Stimulated activated CD4-positive, alpha-beta T cell treated with anti-CD3 and anti-CD28 coated beads, Interleukin-15, amount 100 ng/mL, for 48 hours (primary cell): Measurements from ENCODE around the gene SERPINA3.

ENCODE experiments used
- DNase-seq, 2 donors: peaks; one replicate each; pipeline ENCODE4 v3.0.0-alpha.2; 2020; ENCODE audit warnings: low read depth in 2 of 2

SERPINA3 gene

DNA sequence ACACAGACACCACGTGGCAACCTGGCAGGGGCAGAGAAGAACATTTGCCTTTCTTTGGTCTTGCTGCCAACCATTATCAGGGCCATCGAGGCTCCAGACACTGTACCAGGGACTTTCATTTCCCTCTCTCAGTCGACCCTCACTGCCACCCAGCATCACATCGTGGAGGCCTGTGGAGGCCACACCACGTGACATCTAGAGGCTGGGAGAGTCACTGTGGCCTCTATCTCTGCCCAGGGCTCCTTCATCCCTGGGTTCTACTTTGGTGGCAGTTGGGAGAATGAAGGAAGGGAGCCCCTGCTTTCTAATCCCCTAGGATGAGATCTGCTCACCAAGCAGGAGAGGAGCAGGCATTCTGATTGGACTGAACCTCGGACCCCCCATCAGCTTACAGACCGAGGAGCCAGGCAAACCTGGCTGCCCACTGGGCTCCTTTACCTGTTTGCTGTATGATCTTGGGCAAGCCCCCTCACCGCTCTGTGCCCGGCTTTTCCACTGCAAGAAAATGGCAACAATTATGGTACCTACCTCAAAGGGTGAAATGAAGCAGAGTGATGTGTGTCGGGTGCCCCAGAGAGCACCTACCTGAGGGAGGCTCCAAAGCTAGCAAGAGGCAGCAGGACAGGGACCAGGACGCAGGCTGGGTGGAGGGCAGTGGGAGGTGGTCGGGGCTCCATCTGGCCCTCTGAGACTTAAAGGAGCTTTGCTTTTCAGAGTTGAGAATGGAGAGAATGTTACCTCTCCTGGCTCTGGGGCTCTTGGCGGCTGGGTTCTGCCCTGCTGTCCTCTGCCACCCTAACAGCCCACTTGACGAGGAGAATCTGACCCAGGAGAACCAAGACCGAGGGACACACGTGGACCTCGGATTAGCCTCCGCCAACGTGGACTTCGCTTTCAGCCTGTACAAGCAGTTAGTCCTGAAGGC, 1.8 kb downstream of the SERPINA3 start:
- DNase-seq = no peak

DNA sequence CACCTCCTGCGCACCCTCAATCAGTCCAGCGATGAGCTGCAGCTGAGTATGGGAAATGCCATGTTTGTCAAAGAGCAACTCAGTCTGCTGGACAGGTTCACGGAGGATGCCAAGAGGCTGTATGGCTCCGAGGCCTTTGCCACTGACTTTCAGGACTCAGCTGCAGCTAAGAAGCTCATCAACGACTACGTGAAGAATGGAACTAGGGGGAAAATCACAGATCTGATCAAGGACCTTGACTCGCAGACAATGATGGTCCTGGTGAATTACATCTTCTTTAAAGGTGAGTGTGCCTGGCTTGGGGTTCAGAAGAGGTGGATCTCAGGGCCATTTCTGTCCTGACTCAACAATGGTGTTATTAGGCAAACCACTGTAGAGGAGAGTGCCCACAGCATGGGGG, 2.6 kb downstream of the SERPINA3 start:
- DNase-seq = no peak

DNA sequence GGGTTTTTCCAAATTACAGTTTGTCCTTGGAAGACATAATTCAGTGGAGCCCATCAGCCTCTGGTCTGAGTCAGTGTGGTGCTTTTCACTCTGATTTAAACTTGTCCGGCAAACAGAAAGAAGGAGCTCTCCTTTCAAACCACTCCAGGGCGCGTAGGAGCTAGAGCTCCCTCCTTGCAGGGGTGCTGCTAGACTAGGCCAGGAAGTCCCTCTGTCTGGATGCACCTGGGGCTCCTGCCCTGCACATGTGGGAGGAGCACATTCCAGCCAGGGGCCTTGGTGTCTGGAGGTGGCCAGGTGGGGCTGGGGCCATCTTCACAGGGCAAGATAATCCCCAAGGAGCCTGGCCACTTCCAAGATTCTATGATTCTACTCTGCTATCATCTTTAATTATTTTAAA, 3.1 kb downstream of the SERPINA3 start:
- no peak for DNase-seq

DNA sequence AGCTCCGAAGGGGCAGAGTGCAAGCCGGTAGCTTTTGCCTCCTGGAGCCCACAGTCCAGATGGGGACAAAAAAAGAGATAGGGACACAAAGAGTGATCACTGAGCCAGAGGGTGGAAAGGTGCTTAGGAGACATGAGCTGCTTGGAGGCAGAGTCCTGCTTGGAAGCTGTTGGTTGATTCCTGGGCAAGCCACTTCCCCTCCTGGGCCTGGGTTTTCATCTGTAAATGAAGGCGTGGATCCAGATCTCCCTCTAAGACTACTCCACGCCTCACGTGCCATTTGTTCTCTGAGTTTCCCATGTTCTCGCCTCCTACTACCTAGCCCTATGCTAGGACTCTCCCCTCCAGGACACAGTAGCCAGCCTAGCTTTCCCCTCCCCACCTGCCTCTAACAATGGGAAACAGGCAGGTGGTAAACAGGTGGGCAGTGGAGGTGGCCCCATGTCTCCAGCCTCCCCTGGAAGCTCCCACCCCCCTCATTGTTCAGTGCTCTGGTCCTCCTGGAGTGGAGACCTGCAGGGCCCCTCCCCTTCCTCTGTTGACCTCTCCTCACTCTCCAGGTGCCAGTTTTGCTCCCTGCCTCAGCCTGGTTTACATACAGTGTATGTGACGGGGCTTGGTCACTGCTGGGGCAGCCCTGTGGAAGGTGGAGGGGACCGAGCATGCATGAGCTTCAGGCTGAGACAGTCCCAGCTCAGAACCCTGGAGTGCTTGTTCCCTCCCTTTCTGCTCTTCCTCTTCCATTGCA, 3.8 kb downstream of the SERPINA3 start:
- no peak for DNase-seq

DNA sequence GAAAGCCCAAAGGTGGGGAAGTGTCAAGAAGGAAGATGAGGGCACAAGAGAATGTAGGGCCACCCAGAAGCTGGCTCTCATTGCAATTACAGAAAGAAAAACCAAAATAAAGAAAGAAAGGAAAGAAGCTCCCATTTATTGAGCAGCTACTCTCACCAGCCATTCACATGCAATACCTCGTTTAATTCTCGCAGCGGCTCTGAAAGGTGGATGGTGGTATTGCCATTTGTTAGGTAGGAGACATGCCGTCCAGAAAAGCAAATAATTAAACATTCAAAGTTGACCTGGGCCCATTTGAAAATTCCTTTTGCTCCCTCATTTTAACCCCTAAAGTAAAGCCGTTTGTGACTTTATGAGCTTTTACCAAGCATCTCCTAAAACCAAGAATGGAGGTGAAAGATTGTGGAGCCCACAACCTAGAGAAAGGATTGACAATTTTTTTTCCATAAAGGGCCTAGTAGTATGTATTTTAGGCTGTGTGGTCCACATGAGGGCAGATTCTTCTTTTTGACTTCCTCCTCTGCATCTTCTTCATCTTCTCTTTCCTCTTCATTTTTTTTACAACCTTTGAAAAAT, 5.3 kb downstream of the SERPINA3 start:
- no peak for DNase-seq

DNA sequence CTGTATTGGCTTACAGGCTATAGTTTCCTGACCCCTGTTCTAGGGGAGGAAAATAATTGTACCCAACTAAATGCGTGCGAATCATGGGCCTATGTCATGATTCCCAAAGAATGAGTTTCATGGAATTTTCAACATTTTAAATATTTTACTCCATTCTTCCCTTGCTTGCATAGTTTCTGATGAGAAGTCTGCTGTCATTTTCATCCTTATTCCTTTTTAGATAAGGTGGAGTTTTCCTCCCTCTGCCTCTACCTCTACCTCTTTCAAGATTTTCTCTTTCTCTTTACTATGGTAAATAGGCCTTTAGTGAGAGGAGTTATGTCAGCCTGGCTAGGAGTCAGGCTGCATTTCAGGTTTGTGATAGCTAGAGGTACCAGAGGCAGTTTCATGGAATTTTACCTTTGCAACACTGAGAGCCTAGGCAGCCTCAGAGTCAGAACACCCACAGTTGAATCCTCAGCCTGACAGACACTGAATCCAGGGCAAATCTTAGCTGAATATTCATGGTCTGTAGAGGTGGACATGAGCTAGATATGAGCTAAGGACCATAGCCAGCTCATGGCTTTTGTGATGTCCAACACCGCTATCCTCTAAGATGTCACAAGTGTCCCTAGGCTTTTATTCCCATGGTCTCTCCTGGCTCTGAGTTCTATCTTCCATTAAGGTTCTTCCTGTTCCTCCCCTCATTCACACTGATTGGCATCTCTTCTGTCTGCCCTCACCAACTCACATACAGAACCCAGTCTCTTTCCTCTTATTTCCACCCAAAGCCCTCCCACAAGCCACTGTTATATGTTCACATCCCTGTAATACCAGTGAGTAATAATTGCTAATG, 6.0 kb downstream of the SERPINA3 start:
- no peak for DNase-seq

DNA sequence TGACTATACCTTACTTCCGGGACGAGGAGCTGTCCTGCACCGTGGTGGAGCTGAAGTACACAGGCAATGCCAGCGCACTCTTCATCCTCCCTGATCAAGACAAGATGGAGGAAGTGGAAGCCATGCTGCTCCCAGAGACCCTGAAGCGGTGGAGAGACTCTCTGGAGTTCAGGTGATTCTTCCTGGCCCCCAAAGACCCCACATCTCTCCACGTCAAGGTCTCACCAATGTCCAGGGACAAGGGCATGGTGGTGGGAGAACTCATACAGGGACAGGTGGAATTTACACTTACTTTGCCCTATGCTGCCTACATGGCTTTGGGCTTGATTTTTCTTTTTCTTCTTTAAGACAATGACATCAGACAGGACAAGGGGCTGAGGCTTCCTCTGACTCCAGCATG, 7.1 kb downstream of the SERPINA3 start:
- no peak for DNase-seq

DNA sequence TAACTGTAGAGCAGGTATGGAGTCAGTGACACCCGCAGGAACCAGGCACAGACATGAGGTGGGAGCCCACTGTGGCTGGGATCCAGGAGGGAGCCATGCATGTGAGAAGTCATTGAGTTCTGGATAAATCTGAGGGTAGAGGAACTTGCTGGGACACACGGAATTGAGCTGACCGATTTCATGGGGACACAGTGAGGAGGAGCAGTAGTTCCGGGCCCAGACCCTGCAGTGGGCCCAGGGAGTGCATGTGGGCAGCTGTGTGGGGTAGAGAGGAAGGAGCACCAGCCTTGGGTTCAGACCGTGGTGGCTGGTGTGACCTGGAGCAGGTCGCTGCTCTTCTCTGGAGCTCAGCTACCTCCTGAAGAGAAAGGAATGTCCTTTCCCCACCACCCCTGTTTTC, 8.4 kb downstream of the SERPINA3 start:
- no peak for DNase-seq

DNA sequence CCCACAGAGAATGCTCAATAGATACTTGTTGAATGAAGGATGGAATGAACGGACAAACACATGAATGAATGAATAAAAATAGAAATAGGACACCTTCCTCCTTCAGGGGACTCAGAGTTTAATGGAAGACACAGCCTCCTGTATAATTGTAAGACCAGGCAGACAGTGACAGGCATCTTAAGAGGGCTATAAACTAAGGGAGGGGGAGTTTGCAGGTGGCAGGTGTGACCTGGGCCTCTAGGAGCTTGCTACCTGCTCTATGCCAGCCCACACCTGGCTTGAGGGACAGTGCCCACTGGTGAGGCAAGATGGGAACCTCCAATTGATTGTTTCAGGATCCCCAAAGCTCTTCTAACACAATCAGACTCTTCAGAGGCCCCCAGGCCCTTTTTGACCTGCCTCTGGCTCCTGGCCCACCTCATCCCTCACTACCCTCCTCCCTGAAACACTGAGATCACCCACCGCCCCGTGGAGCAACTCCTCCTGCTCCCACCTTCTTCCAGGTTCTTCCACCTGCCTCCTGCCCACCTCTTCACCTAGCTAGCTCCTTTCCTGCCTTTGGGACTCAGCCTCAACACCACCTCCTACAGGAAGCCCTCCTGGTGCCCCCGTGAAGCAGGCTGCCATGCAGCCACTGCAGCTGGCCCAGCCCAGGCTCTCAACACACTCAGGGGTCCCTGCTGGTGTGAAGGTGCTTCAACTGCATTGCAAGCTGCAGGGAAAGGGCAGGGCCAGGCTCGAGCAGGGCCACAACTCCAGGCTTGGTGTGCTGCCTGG, 9.4 kb downstream of the SERPINA3 start:
- no peak for DNase-seq

DNA sequence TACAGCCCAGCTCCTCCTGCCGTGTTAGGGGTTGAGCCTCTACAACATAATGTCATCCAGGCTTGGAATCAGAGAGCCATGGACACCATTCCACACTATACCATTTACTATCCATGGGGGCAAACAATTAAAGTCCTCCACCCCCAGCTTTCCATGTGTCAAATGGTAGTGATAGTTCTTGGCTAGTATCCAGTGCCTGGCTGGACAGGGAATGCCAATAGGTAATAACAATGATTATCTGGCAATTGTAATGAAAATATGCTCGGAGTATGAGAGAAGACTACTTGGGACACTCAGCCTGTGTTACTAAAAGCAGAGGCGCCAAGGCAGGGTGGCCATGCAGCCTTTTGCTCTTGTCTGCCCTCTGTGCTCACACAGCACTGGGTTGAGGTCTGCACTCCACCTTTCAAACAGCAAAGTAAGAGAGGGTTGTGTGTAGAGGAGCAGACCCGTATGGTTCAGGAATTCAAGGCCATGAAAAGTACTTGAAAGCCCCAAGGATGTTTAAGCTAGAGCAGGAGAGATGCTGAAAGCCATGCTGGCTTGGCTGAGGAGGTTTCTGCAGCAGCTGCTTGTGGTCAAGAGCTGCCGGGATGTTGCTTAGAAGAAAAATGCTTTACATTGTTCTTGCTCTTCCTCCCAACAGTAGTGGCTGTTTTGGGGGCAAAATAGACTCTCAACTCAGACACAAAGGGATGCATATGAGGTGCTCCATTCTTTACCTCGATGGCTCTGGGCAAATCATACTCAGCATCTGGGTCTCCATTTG, 10.6 kb downstream of the SERPINA3 start:
- DNase-seq = no peak

DNA sequence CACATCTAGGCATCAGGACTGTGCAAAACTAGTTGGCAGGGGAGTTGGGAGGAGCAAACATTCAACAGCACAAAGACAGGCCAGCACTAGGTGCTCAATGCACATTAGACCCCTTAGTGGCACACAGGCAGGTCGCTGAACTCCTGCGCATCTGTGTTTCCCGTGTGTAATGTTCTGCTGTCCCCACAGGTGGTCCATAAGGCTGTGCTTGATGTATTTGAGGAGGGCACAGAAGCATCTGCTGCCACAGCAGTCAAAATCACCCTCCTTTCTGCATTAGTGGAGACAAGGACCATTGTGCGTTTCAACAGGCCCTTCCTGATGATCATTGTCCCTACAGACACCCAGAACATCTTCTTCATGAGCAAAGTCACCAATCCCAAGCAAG, 11.2 kb downstream of the SERPINA3 start:
- DNase-seq = no peak

DNA sequence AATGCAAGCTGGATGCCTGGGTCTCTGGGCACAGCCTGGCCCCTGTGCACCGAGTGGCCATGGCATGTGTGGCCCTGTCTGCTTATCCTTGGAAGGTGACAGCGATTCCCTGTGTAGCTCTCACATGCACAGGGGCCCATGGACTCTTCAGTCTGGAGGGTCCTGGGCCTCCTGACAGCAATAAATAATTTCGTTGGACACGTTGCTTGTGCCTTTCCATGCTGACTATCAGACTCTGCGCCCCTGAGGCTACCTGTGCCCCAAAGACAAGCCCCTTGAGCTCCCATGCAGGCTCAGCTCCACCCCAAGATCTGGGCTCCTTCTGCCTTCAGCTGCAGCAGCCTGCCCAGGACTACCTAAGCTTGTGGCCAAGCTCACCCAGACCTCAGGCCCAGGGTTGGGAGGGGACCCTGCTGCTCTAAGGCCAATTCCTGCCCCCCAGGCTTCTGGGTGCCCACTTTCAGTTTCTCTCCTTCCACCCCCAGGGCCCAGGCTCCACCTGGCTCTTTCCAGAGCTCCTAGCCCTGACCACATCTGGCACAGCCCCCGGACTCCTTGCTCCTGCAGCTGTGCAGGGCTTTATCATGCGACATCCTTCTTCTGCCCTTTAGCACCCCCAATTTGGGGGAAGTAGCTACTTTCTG, 11.8 kb downstream of the SERPINA3 start:
- DNase-seq = no peak

DNA sequence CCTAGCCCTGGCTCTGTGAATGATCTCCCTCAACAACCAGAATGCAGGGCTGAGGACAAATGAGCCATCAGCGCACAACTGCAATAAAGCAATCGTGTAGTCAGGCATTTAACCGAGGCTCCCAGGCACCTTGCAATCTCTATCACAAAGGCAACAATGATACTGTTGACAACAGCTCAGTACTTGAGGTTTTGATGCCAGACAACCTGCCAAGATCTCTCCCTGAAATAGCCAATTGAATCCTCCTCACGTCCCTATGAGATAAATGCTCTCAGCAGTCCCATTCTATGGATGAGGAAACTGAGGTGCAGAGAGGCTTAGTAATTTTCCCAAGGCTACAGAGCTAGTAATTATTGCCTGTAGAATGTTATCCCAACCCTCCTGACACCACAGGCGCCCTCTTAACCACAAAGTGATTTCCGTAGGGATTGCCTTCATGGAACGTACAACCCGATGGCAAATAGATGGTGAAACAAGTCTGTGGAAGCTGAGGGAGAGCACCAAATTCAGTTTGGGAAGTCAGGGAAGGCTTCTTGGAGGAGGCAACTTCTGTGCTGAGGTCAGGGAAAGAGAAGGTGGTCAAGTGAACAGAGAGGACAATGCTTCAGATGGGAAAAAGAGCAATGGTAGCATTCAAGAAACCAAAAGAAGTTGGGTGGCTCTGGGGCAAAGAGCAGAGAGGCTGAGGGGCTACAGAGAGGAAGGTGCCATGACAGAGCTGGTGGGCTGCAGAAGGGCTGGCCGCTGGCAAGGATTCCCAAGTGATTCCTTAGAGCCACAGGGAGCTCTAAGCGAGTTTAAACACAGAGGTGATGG, 12.6 kb downstream of the SERPINA3 start:
- no peak for DNase-seq

DNA sequence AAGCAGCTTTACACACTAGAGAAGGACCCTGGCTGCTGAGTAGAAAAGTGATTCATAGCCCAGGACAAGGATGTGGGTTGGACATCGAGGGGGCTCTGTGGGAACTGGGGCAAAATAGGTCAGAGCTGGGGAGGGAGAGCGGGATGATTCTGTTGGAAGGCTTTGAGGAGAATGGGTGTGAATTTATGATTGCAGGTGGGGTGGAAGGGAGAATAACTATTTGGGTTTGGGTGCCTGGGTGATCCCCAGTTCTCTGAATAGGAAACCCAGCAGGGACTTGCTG, 13.1 kb downstream of the SERPINA3 start:
- DNase-seq = no peak

DNA sequence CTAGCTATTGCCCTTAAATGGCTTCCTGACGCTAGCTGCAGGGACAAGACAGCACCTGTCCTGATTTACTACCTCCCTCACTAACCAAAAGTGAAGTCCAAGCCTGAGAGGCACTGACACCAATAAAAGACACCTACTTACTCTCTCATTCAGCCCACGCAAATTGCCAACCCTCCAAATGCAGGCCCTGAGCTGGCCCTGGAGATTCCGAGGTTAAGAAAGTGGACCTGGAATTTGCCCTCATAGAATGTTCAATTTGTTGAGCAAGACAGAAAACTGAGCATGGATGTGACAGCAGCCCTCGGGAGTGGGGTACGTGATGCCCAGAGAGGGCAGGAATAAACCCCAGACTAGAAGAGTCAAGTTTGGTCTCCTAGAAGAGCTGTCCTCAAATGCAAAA, 16.4 kb downstream of the SERPINA3 start:
- no peak for DNase-seq

DNA sequence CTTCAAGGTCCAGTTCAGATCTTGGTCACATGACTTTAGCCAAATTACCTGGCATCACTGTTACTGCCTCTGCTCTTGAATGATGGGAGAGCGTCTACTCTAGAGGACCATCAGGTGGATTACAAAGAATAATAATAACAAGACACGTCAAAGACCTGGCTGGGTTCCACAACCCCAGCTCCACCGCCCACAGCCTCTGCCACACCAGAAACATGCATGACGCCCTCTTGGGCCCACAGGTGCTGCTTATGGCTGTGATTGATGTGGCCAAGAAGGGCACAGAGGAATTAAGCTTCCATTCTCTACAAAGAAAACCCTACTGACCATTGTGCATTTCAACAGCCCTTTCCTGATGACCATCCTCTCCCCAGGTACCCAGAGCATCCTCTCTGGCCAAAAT, 18.2 kb downstream of the SERPINA3 start:
- no peak for DNase-seq

DNA sequence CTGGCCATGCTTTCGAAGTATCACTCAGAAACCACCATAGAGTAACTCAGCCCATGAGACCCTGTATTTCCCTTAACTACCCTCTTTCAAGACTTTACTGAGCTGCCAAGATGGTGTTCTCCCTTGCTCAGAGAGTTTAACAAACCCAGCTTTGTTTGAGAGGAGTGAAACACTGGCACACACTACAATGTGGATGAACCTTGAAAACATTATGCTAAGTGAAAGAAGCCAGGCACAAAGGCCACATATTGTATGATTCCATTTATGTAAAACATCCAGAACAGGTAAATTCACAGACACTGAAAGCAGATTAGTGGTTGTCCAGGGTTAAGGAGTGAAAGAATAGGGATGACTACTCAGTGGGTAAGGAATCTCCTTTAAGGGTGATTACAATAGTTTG, 18.9 kb downstream of the SERPINA3 start:
- DNase-seq = no peak

DNA sequence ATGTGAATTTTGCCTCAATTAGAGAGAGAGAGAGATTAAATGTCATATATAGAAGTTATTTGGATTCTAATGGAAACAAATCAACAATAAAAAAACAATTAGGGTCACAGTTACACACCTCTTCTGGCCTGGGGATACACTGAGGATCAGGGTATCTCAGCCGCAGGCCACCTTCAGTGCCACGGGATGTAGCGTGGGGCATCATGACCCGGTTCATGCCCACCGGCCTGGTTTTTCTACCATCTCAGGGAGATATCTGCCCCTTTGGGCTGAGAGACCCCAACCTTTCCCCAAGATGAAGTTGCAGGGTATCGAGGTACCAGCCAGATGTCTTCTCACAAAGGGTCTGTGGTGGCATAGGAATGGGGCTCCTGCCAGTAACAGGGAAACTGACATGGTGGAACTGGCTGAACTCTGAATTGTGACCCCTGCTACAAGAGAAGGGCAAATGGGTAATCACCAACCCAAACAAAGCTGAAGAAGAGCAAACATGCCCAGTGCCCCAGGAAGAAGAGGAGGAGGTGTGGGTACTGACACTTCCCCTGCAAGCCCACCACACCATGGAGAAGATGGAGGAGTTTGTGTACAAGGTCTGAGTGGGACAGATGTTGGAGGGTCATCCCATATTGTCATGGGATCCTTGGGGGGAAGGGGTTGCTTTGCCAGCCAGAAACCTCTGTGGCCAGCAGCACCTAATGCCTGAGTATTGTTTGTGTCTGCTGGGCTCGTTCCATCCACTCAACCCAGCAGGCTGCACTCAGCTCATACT, 19.5 kb downstream of the SERPINA3 start:
- no peak for DNase-seq

DNA sequence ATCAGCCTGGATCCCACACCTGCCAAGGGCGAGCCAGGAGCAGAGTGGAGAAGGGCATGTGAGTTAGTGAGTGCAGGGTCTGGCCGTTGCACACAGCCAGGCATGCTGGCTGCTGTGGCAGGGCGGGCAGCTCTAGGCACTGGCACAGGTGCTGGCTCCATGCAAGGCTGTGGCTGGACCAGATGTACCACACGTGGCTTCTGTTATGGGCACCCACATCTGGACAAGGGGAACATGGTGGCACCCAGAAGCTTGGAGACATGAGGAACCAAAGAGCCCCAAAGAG, 20.1 kb downstream of the SERPINA3 start:
- no peak for DNase-seq
